Activated CD4-positive, alpha-beta T cell treated with anti-CD3 and anti-CD28 coated beads, Interleukin-2, amount 10 ng/mL, durations not matched to agents 7 days and 5 days (primary cell): ENCODE data around the gene EPB41L4B. TPM values are rescaled to one million over a fixed set of nuclear protein-coding genes. Genes with fewer than 3 reads are reported as not detected.

Experiments
- total RNA-seq, 2 experiments: library from RNA; stranded (reverse); gene quantifications; one replicate each; pipeline ENCODE4 v1.2.3, GENCODE V29; 2021

EPB41L4B gene
- total RNA-seq, 2 experiments from 2014 or later: not detected

Other genes with a start within 250 kb of the EPB41L4B start
- 10 to 100 TPM; 30.6 to 34.7 TPM for gene TMEM245, start 201.1 kb downstream of the EPB41L4B start, total RNA-seq
- gene FRRS1L, start 153.8 kb downstream of the EPB41L4B start, total RNA-seq: not detected
- not detected for gene PTPN3, start 177.2 kb upstream of the EPB41L4B start, total RNA-seq